ENCODE data around the gene C1QTNF12. TPM values are rescaled to one million over a fixed set of nuclear protein-coding genes. Genes with fewer than 3 reads are reported as not detected.

Gene C1QTNF12
- total RNA-seq, 1 donor from 2014 or later = 1.7 TPM

GRCh38 chr1:1223321-1223720 is 23.2 kb downstream of the C1QTNF12 start:
- H3K36me3 Mint-ChIP-seq (ENCODE audit: insufficient read depth) = peaks cover 16% of the 10 kb centered on the region
- no peaks in the 10 kb centered on the region for H3K9me3 Mint-ChIP-seq (ENCODE audit: low read depth)
- no peaks in the 10 kb centered on the region for H3K27me3 Mint-ChIP-seq
- DNase-seq (ENCODE audit: low spot score, unreplicated experiment) = no peak
- H3K27ac Mint-ChIP-seq = no peak overlapping the region
- no peaks in the 10 kb centered on the region for H3K4me1 Mint-ChIP-seq (ENCODE audit: low read depth)
- no peak for TF ChIP-seq CTCF (IDR thresholded peaks at IDR 0.05; ENCODE audit: unreplicated experiment)
- no peak overlapping the region for H3K4me3 Mint-ChIP-seq (ENCODE audit: low read depth)

GRCh38 chr1:1222575-1223225 is 23.8 kb downstream of the C1QTNF12 start:
- Mint-ChIP-seq H3K27ac (no peak overlapping the region), H3K27me3 (no peaks in the 10 kb centered on the region), H3K4me1 (ENCODE audit: low read depth) (no peaks in the 10 kb centered on the region), H3K9me3 (ENCODE audit: low read depth) (no peaks in the 10 kb centered on the region), H3K36me3 (ENCODE audit: insufficient read depth) (peaks cover 16% of the 10 kb centered on the region), H3K4me3 (ENCODE audit: low read depth) (no peak overlapping the region)
- no peak for TF ChIP-seq CTCF (IDR thresholded peaks at IDR 0.05; ENCODE audit: unreplicated experiment)
- DNase-seq (ENCODE audit: low spot score, unreplicated experiment) = no peak

- Mint-ChIP-seq H3K36me3 (ENCODE audit: insufficient read depth) (peaks cover 17% of the 10 kb centered on the region), H3K4me1 (ENCODE audit: low read depth) (no peaks in the 10 kb centered on the region), H3K27ac (no peak overlapping the region), H3K4me3 (ENCODE audit: low read depth) (no peak overlapping the region), H3K9me3 (ENCODE audit: low read depth) (no peaks in the 10 kb centered on the region), H3K27me3 (no peaks in the 10 kb centered on the region)
- TF ChIP-seq CTCF (IDR thresholded peaks at IDR 0.05; ENCODE audit: unreplicated experiment) = no peak
- no peak for DNase-seq (ENCODE audit: low spot score, unreplicated experiment)
These were observed 24.5 kb downstream of the C1QTNF12 start for GRCh38 chr1:1221887-1222574.

GRCh38 chr1:1220197-1220596 is 26.3 kb downstream of the C1QTNF12 start:
- no peaks in the 10 kb centered on the region for H3K27me3 Mint-ChIP-seq
- H3K4me3 Mint-ChIP-seq (ENCODE audit: low read depth) = no peak overlapping the region
- TF ChIP-seq CTCF (IDR thresholded peaks at IDR 0.05; ENCODE audit: unreplicated experiment) = no peak

GRCh38 chr1:1219341-1219740 is 27.2 kb downstream of the C1QTNF12 start:
- DNase-seq (ENCODE audit: low spot score, unreplicated experiment) = no peak
- H3K4me1 Mint-ChIP-seq (ENCODE audit: low read depth) = no peaks in the 10 kb centered on the region
- H3K36me3 Mint-ChIP-seq (ENCODE audit: insufficient read depth) = peaks cover 19% of the 10 kb centered on the region
- H3K4me3 Mint-ChIP-seq (ENCODE audit: low read depth) = no peak overlapping the region
- no peaks in the 10 kb centered on the region for H3K9me3 Mint-ChIP-seq (ENCODE audit: low read depth)
- no peak overlapping the region for H3K27ac Mint-ChIP-seq
- no peak for TF ChIP-seq CTCF (IDR thresholded peaks at IDR 0.05; ENCODE audit: unreplicated experiment)
- H3K27me3 Mint-ChIP-seq = no peaks in the 10 kb centered on the region

More at GRCh38 chr1:1220197-1220596, 26.3 kb downstream of the C1QTNF12 start:
- Mint-ChIP-seq H3K4me1 (ENCODE audit: low read depth) (no peaks in the 10 kb centered on the region), H3K27ac (no peak overlapping the region), H3K36me3 (ENCODE audit: insufficient read depth) (peaks cover 19% of the 10 kb centered on the region), H3K9me3 (ENCODE audit: low read depth) (no peaks in the 10 kb centered on the region)
- DNase-seq (ENCODE audit: low spot score, unreplicated experiment) = no peak

Data from progenitor cell of endocrine pancreas (in vitro differentiated cells).